ENCODE data around the gene WNK2. TPM values are rescaled to one million over a fixed set of nuclear protein-coding genes. Genes with fewer than 3 reads are reported as not detected.

WNK2 gene
- polyA plus RNA-seq, 3 donors, result 0.40 TPM; not detected in 2

DNA sequence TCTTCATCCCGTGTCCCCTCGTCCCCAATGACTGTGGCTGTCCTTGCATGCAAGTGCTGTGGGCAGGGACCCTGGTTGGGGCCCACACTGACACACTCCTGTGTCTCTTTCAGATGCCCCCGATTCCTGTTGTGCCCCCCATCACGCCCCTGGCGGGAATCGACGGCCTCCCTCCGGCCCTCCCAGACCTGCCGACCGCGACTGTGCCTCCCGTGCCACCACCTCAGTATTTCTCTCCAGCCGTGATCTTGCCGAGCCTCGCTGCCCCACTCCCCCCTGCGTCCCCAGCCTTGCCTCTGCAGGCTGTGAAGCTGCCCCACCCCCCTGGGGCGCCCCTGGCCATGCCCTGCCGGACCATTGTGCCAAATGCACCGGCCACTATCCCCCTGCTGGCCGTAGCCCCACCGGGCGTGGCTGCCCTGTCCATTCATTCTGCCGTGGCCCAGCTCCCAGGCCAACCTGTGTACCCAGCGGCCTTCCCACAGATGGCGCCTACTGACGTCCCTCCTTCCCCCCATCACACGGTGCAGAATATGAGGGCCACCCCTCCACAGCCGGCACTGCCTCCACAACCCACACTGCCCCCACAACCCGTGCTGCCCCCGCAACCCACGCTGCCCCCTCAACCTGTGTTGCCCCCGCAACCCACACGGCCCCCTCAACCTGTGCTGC lies 75.0 kb downstream of the WNK2 start:
- Mint-ChIP-seq H3K36me3 (no peaks in the 10 kb centered on the region), H3K27ac (peak overlapping the region in 1 of 7 donors; percentile 61), H3K4me3 (no peak overlapping the region), H3K4me1 (no peaks in the 10 kb centered on the region), H3K27me3 (ENCODE audit: low read depth in 3 of 3) (peaks cover 7 to 16% (median 10%) of the 10 kb centered on the region in 3 donors), H3K9me3 (peaks cover 0 to 2% (median 0%) of the 10 kb centered on the region in 7 donors)
- no peak overlapping the region for H2AFZ ChIP-seq (ENCODE audit: insufficient read depth, low read depth, low read length, poor library complexity, severe bottlenecking)
- no peak for DNase-seq
- no peak overlapping the region for H3K27ac ChIP-seq (ENCODE audit: low read depth in 1 of 2, low read length in 2 of 2)
- no peaks in the 10 kb centered on the region for H3K9me3 ChIP-seq (replicated peaks in 1 of 2; ENCODE audit: control insufficient read depth in 1 of 2, insufficient read depth in 1 of 2, low read length in 2 of 2)
- H3K36me3 ChIP-seq (replicated peaks in 1 of 2; ENCODE audit: control insufficient read depth in 1 of 2, insufficient read depth in 2 of 2, low read length in 2 of 2), result no peaks in the 10 kb centered on the region
- no peaks in the 10 kb centered on the region for H3K27me3 ChIP-seq (ENCODE audit: control insufficient read depth in 2 of 2, insufficient read depth in 2 of 2, low read length in 2 of 2)
- H3K79me2 ChIP-seq (ENCODE audit: insufficient read depth, low read length), result no peaks in the 10 kb centered on the region
- no peak overlapping the region for H3K4me2 ChIP-seq (replicated peaks; ENCODE audit: extremely low read depth, low read length, poor library complexity, severe bottlenecking)
- TF ChIP-seq, protein P1, sequence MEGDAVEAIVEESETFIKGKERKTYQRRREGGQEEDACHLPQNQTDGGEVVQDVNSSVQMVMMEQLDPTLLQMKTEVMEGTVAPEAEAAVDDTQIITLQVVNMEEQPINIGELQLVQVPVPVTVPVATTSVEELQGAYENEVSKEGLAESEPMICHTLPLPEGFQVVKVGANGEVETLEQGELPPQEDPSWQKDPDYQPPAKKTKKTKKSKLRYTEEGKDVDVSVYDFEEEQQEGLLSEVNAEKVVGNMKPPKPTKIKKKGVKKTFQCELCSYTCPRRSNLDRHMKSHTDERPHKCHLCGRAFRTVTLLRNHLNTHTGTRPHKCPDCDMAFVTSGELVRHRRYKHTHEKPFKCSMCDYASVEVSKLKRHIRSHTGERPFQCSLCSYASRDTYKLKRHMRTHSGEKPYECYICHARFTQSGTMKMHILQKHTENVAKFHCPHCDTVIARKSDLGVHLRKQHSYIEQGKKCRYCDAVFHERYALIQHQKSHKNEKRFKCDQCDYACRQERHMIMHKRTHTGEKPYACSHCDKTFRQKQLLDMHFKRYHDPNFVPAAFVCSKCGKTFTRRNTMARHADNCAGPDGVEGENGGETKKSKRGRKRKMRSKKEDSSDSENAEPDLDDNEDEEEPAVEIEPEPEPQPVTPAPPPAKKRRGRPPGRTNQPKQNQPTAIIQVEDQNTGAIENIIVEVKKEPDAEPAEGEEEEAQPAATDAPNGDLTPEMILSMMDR (IDR thresholded peaks at IDR 0.05), result no peak
- intact Hi-C loops (cut with micrococcal nuclease), result loop anchor here in 1 of 2 donors (10.0 kb wide), 1 partner anchor 444 kb away; no protein-coding TSS in a partner anchor
- H4K20me1 ChIP-seq (ENCODE audit: insufficient read depth, low read length), result no peaks in the 10 kb centered on the region
- WGBS (ENCODE audit: insufficient coverage), result 95% methylated on average over 28 of the region's 33 CpGs
- no peak overlapping the region for H3K4me3 ChIP-seq (replicated peaks in 1 of 3; ENCODE audit: low read depth in 2 of 3, low read length in 3 of 3)
- H3K4me1 ChIP-seq (ENCODE audit: control insufficient read depth in 1 of 2, insufficient read depth in 2 of 2, low read length in 2 of 2), result no peaks in the 10 kb centered on the region
- no peak overlapping the region for H3K9ac ChIP-seq (ENCODE audit: insufficient read depth, low read length, poor library complexity, severe bottlenecking)

DNA sequence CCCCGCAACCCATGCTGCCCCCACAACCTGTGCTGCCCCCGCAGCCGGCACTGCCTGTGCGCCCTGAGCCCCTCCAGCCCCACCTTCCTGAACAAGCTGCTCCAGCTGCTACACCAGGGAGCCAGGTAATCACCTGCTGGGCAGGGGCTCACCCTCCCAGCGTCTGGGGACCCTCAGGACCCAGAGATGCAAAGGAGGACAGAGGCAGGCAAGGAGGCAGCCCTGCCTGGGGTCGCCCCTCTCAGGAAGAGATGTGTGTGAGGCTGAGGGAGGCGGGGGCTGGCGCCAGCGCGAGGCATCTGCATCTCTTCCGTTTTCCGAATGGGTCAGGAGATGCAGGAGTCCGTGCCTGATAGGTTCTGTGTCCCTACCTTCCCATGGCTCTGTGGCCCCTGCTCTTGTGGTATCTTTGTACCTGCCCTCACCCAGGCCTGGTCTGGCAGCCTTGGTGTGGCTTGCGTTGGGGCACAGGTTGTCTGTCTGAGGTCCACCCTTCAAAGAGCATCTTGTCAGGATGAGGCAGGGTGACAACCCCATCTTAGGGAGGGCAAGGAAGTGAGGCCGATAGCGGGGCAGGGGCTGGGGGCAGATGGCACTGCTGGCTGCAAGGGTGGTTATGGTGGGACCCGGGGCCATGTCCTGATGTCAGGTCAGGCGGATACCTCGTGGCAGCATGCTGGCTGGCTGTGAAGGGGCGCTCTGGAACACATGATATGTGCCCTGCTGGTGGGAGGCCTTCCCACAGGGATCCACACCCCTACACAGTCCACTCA lies 75.7 kb downstream of the WNK2 start:
- H4K20me1 ChIP-seq (ENCODE audit: insufficient read depth, low read length), result no peaks in the 10 kb centered on the region
- peaks cover 0 to 2% (median 0%) of the 10 kb centered on the region in 7 donors for H3K9me3 Mint-ChIP-seq
- no peaks in the 10 kb centered on the region for H3K79me2 ChIP-seq (ENCODE audit: insufficient read depth, low read length)
- intact Hi-C loops (cut with micrococcal nuclease), result loop anchor here in 1 of 2 donors (10.0 kb wide), 1 partner anchor 445 kb away; no protein-coding TSS in a partner anchor
- TF ChIP-seq, protein P1 (IDR thresholded peaks at IDR 0.05), result no peak
- WGBS (ENCODE audit: insufficient coverage), result 83% methylated on average over 9 of the region's 20 CpGs
- H3K4me1 ChIP-seq (ENCODE audit: control insufficient read depth in 1 of 2, insufficient read depth in 2 of 2, low read length in 2 of 2), result no peaks in the 10 kb centered on the region
- no peak overlapping the region for H3K4me3 ChIP-seq (replicated peaks in 1 of 3; ENCODE audit: low read depth in 2 of 3, low read length in 3 of 3)
- no peak overlapping the region for H3K9ac ChIP-seq (ENCODE audit: insufficient read depth, low read length, poor library complexity, severe bottlenecking)
- peak in 1 of 3 donors; percentile 1 for DNase-seq
- no peaks in the 10 kb centered on the region for H3K9me3 ChIP-seq (replicated peaks in 1 of 2; ENCODE audit: control insufficient read depth in 1 of 2, insufficient read depth in 1 of 2, low read length in 2 of 2)
- H3K27ac Mint-ChIP-seq, result peak overlapping the region in 1 of 7 donors; percentile 61
- H3K36me3 Mint-ChIP-seq, result no peaks in the 10 kb centered on the region
- H3K27me3 Mint-ChIP-seq (ENCODE audit: low read depth in 3 of 3), result peaks cover 7 to 16% (median 8%) of the 10 kb centered on the region in 3 donors
- no peak overlapping the region for H3K4me3 Mint-ChIP-seq
- no peak overlapping the region for H3K27ac ChIP-seq (ENCODE audit: low read depth in 1 of 2, low read length in 2 of 2)
- H2AFZ ChIP-seq (ENCODE audit: insufficient read depth, low read depth, low read length, poor library complexity, severe bottlenecking), result no peak overlapping the region
- no peaks in the 10 kb centered on the region for H3K36me3 ChIP-seq (replicated peaks in 1 of 2; ENCODE audit: control insufficient read depth in 1 of 2, insufficient read depth in 2 of 2, low read length in 2 of 2)
- no peaks in the 10 kb centered on the region for H3K27me3 ChIP-seq (ENCODE audit: control insufficient read depth in 2 of 2, insufficient read depth in 2 of 2, low read length in 2 of 2)
- H3K4me2 ChIP-seq (replicated peaks; ENCODE audit: extremely low read depth, low read length, poor library complexity, severe bottlenecking), result no peak overlapping the region
- no peaks in the 10 kb centered on the region for H3K4me1 Mint-ChIP-seq

Data from CD14-positive monocyte (primary cell).